Caco-2 (cell line): Measurements from ENCODE around the gene GNPAT. TPM values are rescaled to one million over a fixed set of nuclear protein-coding genes. Genes with fewer than 3 reads are reported as not detected.

Experiments
- BruUV-seq: library from RNA; stranded (reverse); fragments of 400-500 nt; replicated peaks from 2 replicates; lab custom pipeline; 2021; lab: Mats Ljungman, UMichigan
- CTCF ChIA-PET: fragments of 300-600 bp; sonication (Branson Sonifier 250); formaldehyde crosslinking; loops from one replicate; lab custom pipeline; 2022; ENCODE audit warnings: antibody characterized with exemption; lab: Charles Lee
- POLR2A ChIA-PET: fragments of 300-600 bp; sonication (Branson Sonifier 250); formaldehyde crosslinking; loops from one replicate; lab custom pipeline; 2022; ENCODE audit warnings: antibody characterized with exemption; lab: Charles Lee
- DNase-seq, 2 experiments: peaks; one replicate each; pipeline versions ENCODE4 v3.0.0 to v3.0.0-alpha.2; 2020 to 2022
- H3K27me3 ChIP-seq: replicated peaks from 2 replicates; pipeline ENCODE4 v1.6.0; 2011; ENCODE audit warnings: low read length; ENCODE audit not compliant: control insufficient read depth, insufficient read depth
- H3K36me3 ChIP-seq: 2 replicates; pipeline ENCODE4 v1.5.1; 2011; ENCODE audit warnings: low read length; ENCODE audit not compliant: control insufficient read depth, insufficient read depth
- H3K4me1 ChIP-seq: fragments of 250-450 bp; sonication (Bioruptor Pico); 2 replicates; pipeline ENCODE4 v1.5.1; 2020; ENCODE audit warnings: mild to moderate bottlenecking
- H3K4me3 ChIP-seq: 2 replicates; pipeline ENCODE4 v1.5.1; 2011; ENCODE audit warnings: low read depth, mild to moderate bottlenecking, control low read depth, low read length
- H3K9me3 ChIP-seq: fragments of 250-450 bp; sonication (Bioruptor Pico); 2 replicates; pipeline ENCODE4 v1.5.1; 2020; ENCODE audit warnings: mild to moderate bottlenecking, moderate library complexity
- H3K27ac Mint-ChIP-seq: one replicate; pipeline ENCODE4 v1.8.0; 2022; ENCODE audit warnings: mixed read lengths; ENCODE audit not compliant: unreplicated experiment
- H3K27me3 Mint-ChIP-seq: one replicate; pipeline ENCODE4 v1.8.0; 2022; ENCODE audit warnings: mixed read lengths; ENCODE audit not compliant: insufficient read depth, unreplicated experiment
- H3K36me3 Mint-ChIP-seq: one replicate; pipeline ENCODE4 v1.8.0; 2022; ENCODE audit warnings: mild to moderate bottlenecking, mixed read lengths; ENCODE audit not compliant: insufficient read depth, unreplicated experiment
- H3K4me1 Mint-ChIP-seq: one replicate; pipeline ENCODE4 v1.8.0; 2022; ENCODE audit warnings: low read depth, mixed read lengths; ENCODE audit not compliant: unreplicated experiment
- H3K4me3 Mint-ChIP-seq: one replicate; pipeline ENCODE4 v1.8.0; 2022; ENCODE audit warnings: mild to moderate bottlenecking, moderate library complexity, mixed read lengths; ENCODE audit not compliant: unreplicated experiment
- H3K9me3 Mint-ChIP-seq: one replicate; pipeline ENCODE4 v1.8.0; 2022; ENCODE audit warnings: mixed read lengths; ENCODE audit not compliant: unreplicated experiment
- intact Hi-C: fragments of 100-400 bp; cut with micrococcal nuclease; formaldehyde crosslinking; loops from one replicate; pipeline ENCODE4 v1.10.0; 2022; ENCODE audit not compliant: unreplicated experiment
- total RNA-seq: library from RNA; stranded (reverse); gene quantifications from 2 replicates; pipeline ENCODE4 v1.2.3, GENCODE V29; 2022
- TF ChIP-seq, protein P1 (sequence below), 2 experiments: fragments of 200-600 bp in 1 of 2; IDR thresholded peaks; 1 replicate in 1 of 2; 2 replicates in 1 of 2; pipeline versions ENCODE4 v1.5.1 to v1.8.0; 2011 to 2022; ENCODE audit warnings: antibody characterized with exemption in 1 of 2, control low read depth in 1 of 2, inconsistent platforms in 1 of 2, low read depth in 1 of 2, low read length in 1 of 2, mild to moderate bottlenecking in 1 of 2, moderate library complexity in 1 of 2; ENCODE audit not compliant: insufficient read depth in 1 of 2, severe bottlenecking in 1 of 2, unreplicated experiment in 1 of 2

The GNPAT gene
- total RNA-seq, 1 experiment from 2014 or later, result 64.4 TPM

DNA sequence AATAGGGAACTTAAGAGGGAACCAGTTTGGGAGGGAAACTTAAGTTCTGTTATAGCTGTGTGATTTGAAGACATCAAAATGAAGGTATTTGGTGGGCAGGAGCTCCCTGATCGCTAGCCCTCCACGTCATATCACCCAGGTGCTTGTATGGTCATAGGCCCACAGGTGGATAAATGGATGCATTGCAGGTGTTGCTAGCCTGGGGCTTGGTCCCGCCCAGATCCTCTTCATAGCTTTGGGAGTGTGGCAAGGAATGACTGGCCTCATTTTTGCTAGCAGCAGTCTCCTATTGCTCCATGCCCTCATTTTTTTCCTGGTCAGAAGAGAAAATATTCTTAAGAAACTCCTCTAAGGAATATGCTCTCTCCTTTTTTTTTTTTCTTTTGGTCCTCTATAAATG lies 11.3 kb downstream of the GNPAT start:
- ChIA-PET POLR2A (no interaction called here), CTCF (interaction anchor here (0.7 kb wide), 1 partner anchor 107 kb away, joined by 3 read pairs; no protein-coding TSS in a partner anchor)
- no peaks in the 10 kb centered on the region for H3K27me3 ChIP-seq
- peaks cover 61% of the 10 kb centered on the region for H3K36me3 Mint-ChIP-seq
- H3K4me3 Mint-ChIP-seq, result no peak overlapping the region
- H3K36me3 ChIP-seq, result peaks cover 2% of the 10 kb centered on the region
- peaks cover 10% of the 10 kb centered on the region; the same call in 1 of the 2 replicates for H3K4me1 ChIP-seq
- no TSS peak for BruUV-seq
- no peak overlapping the region for H3K27ac Mint-ChIP-seq
- TF ChIP-seq, protein P1, sequence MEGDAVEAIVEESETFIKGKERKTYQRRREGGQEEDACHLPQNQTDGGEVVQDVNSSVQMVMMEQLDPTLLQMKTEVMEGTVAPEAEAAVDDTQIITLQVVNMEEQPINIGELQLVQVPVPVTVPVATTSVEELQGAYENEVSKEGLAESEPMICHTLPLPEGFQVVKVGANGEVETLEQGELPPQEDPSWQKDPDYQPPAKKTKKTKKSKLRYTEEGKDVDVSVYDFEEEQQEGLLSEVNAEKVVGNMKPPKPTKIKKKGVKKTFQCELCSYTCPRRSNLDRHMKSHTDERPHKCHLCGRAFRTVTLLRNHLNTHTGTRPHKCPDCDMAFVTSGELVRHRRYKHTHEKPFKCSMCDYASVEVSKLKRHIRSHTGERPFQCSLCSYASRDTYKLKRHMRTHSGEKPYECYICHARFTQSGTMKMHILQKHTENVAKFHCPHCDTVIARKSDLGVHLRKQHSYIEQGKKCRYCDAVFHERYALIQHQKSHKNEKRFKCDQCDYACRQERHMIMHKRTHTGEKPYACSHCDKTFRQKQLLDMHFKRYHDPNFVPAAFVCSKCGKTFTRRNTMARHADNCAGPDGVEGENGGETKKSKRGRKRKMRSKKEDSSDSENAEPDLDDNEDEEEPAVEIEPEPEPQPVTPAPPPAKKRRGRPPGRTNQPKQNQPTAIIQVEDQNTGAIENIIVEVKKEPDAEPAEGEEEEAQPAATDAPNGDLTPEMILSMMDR (IDR thresholded peaks at IDR 0.05; ENCODE audit: insufficient read depth in 1 of 2, low read depth in 1 of 2, low read length in 1 of 2, severe bottlenecking in 1 of 2, unreplicated experiment in 1 of 2), result no peak
- H3K9me3 ChIP-seq, result peaks cover under 1% of the 10 kb centered on the region; the same call in 1 of the 2 replicates
- no peak overlapping the region for H3K4me3 ChIP-seq
- peak in 1 of 2 experiments; percentile 25 for DNase-seq
- H3K4me1 Mint-ChIP-seq, result peaks cover 16% of the 10 kb centered on the region
- H3K27me3 Mint-ChIP-seq, result no peaks in the 10 kb centered on the region
- peaks cover 18% of the 10 kb centered on the region for H3K9me3 Mint-ChIP-seq
- intact Hi-C loops, result no loop called here

DNA sequence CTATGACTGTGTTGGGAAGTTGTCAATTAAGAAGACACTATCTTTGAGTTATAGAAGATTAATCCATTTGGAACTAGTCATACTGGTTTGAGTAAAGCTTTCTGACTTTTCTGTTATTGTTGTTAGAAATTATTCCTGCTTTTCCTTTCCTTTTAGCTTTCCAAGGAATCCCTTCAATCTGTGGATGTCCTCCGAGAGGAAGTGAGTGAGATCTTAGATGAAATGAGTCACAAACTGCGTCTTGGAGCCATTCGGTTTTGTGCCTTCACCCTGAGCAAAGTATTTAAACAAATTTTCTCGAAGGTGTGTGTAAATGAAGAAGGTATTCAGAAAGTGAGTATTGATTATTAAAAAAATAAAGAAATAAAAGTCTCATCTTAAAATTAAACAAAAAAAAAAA lies 19.3 kb downstream of the GNPAT start:
- intact Hi-C loops, result no loop called here
- BruUV-seq, result no TSS peak
- no peak overlapping the region for H3K4me3 Mint-ChIP-seq
- Histone ChIP-seq H3K9me3 (peaks cover 9% of the 10 kb centered on the region), H3K36me3 (peaks cover 2% of the 10 kb centered on the region), H3K27me3 (no peaks in the 10 kb centered on the region), H3K4me1 (no peaks in the 10 kb centered on the region), H3K4me3 (no peak overlapping the region)
- no peak for DNase-seq
- ChIA-PET POLR2A (no interaction called here), CTCF (no interaction called here)
- no peaks in the 10 kb centered on the region for H3K27me3 Mint-ChIP-seq
- H3K4me1 Mint-ChIP-seq, result no peaks in the 10 kb centered on the region
- H3K36me3 Mint-ChIP-seq, result peaks cover 71% of the 10 kb centered on the region
- no peak overlapping the region for H3K27ac Mint-ChIP-seq
- TF ChIP-seq, protein P1 (IDR thresholded peaks at IDR 0.05; ENCODE audit: insufficient read depth in 1 of 2, low read depth in 1 of 2, low read length in 1 of 2, severe bottlenecking in 1 of 2, unreplicated experiment in 1 of 2), result no peak
- H3K9me3 Mint-ChIP-seq, result peaks cover 24% of the 10 kb centered on the region

DNA sequence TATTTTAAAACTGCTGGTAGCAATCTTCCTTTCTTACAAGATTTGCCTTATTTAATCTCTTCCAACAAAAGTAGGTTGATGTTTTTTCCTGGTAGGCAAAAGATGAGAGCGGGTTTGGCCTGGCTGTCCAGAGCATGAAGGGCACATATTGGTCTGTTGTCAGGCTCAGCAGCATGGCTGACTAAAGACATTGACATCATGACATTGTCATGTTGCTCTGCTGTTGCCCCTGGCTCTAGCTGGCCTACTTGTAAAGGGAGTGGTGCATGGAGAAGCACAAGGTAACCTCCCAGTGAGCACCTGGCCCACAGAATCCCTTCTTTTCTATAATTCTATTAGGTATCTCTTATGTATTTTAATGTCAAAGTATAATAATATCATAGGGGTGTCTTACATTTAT lies 23.6 kb downstream of the GNPAT start:
- no TSS peak for BruUV-seq
- CTCF ChIA-PET, result no interaction called here
- H3K27me3 ChIP-seq, result no peaks in the 10 kb centered on the region

More for the DNA sequence above, 23.6 kb downstream of the GNPAT start:
- Mint-ChIP-seq H3K4me1 (no peaks in the 10 kb centered on the region), H3K36me3 (peaks cover 71% of the 10 kb centered on the region), H3K4me3 (no peak overlapping the region), H3K27me3 (no peaks in the 10 kb centered on the region), H3K9me3 (no peaks in the 10 kb centered on the region), H3K27ac (no peak overlapping the region)
- POLR2A ChIA-PET, result no interaction called here
- no peaks in the 10 kb centered on the region for H3K4me1 ChIP-seq
- intact Hi-C loops, result no loop called here
- no peak overlapping the region for H3K4me3 ChIP-seq
- TF ChIP-seq, protein P1 (IDR thresholded peaks at IDR 0.05; ENCODE audit: insufficient read depth in 1 of 2, low read depth in 1 of 2, low read length in 1 of 2, severe bottlenecking in 1 of 2, unreplicated experiment in 1 of 2), result no peak
- H3K36me3 ChIP-seq, result peaks cover 3% of the 10 kb centered on the region
- H3K9me3 ChIP-seq, result no peaks in the 10 kb centered on the region
- DNase-seq, result no peak
